Stimulated activated CD4-positive, alpha-beta T cell treated with anti-CD3 and anti-CD28 coated beads, Interleukin-15, amount 100 ng/mL, for 1 hour (primary cell): ENCODE measurements around the gene WNT3A.
A peak's percentile ranks its signal among the peaks of the same experiment; 100 is the strongest.

Source experiments
- DNase-seq, 2 donors: peaks; one replicate each; pipeline ENCODE4 v3.0.0-alpha.2; 2020; ENCODE audit warnings: low read depth in 1 of 2, low spot score in 1 of 2

WNT3A gene

DNA sequence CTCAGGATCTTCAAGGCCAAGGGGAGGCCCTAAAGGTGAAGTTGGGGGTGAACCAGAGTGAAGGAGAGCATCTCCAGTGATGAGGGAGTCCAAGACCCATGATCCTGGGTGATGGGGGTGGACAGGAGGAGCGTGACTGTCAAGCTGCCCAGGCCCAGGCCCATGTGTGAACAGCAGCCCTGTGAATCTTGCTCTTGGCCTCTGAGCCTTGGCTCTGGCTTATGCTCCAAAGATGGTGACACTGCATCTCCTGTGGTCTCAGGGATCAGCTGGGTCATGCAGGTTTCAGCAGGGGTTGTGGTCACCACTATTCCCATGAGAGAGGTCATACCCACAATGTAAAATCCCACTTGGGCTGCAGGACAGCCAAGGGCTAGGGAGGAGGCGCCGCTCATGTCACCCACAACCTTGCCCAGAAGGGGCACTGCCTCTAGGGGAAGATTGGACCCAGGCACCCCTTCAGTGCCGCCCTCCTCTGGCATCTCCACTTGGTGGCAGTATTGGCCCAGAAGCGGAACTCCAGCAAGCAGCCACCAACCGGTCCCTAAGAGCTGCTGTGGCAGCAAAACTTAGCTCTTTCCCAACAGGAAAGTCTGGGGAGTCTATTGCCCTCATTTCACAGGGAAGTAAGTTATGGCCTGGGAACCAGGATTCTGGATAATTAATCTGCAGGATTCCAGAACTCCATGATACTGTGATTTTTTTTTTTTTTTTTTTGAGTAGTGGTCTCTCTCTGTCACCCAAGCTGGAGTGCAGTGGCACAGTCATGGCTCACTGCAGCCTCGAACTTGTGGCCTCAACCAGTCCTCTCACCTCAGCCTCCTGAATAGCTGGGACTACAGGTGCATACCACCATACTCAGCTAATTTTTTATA lies 7.5 kb upstream of the WNT3A start:
- peak; percentile 23 to 39 for DNase-seq

DNA sequence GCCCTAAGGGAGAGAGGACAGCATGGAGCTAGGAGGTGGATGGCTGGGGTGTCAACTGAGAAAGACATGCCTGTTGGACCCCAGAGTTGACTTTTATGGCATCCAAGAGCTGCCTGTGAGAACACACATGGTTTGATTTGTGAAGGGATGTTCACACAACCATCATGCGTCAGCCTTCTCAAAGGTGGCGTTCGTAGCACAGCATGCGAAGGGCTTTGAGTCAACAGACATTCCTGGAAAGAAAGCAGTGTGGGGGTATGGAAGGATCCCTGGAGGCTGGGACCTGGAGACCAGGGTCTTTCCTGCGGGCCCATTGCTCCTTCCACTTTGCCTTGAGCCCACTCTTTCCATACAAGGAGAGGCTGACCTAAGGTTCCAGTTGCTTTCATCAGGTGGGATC lies 6.4 kb upstream of the WNT3A start:
- DNase-seq: no peak

DNA sequence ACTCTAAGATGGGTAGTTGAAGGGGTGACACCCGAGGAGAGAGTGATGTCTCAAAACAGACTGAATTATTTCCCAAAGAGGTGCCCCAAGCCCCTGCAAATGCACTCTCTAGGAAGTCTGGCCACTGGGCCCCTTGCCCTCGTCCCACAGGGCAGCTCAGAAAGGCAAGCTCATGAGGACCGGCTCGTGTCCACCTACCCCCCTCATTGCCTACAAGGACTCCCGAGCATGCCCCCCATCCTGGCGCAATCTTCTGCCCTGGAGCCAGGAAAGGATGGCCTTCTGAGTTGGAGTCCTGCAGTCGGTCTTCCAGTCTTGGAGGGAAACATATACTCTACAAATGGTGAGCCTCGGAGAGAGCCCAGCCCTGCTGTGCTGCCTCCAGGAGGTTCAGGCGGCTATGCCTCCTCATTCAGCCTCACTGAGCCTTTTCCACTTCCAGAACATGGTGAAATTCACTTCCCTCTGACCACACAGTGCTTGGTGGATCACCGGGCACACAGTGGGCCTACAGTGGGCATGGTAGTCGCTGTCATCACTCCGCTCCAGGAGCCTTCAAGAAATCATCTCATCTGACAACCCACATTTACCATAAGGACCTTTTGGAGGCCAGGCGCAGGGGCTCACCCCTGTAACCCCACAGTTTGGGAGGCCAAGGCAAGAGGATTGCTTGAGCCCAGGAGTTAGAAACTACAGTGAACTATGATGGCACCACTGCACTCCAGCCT lies 5.8 kb upstream of the WNT3A start:
- no peak for DNase-seq

DNA sequence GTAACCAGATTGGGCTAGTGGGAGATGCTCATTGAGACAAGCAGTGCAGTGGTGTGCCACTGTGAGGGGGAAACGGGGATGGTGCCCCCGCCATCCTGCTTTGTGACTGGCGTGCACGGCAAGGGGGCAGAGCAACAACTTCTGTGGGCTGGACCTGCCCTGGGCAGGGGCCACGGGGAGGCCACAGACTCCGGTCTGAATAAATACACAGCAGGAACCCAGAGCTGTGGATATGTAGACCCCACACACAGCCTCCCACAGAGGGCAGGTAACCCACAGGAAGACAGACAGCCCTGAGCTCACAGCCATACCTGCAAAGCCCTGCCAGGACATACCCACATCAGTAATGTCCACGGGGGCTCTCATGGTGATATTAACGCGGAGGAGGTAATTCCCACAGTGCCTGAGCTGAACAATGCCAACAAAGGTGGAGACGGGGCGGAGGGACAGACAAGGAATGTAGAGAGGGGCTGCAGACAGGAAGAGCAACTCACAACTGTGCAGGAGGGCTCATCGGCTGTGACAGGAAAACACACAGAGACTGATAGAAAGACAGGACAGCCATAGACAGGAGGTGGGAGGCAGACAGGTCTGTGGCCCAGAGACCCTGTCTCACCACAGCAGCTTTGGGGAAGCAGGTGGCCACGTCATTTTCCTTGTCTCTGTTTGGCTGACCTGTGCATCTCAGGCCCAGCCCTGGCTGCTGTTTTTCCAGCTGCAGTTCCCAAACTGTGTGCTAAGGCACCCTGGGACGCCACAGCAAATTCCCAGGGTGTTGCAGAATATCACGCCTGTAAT lies 4.9 kb upstream of the WNT3A start:
- DNase-seq: no peak

DNA sequence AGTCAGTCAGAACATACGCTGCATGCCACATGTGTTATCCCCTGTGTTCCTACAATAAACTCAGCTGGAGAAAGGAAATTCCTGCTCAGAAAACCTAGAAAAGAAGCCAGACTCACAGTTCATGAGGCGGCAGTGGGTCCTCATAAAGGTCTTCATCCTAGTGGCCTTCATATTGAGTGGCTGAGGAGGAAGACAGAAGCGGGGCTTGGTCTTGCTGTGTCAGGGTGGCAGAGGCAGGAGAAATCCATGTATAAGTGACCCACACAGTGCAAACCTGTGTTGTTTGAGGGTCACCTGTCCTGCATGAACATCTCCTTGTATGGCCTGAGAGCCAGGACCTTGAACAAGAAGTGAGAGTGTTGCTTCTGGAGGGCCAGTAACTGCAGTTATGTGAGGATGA lies 4.0 kb upstream of the WNT3A start:
- DNase-seq: no peak

DNA sequence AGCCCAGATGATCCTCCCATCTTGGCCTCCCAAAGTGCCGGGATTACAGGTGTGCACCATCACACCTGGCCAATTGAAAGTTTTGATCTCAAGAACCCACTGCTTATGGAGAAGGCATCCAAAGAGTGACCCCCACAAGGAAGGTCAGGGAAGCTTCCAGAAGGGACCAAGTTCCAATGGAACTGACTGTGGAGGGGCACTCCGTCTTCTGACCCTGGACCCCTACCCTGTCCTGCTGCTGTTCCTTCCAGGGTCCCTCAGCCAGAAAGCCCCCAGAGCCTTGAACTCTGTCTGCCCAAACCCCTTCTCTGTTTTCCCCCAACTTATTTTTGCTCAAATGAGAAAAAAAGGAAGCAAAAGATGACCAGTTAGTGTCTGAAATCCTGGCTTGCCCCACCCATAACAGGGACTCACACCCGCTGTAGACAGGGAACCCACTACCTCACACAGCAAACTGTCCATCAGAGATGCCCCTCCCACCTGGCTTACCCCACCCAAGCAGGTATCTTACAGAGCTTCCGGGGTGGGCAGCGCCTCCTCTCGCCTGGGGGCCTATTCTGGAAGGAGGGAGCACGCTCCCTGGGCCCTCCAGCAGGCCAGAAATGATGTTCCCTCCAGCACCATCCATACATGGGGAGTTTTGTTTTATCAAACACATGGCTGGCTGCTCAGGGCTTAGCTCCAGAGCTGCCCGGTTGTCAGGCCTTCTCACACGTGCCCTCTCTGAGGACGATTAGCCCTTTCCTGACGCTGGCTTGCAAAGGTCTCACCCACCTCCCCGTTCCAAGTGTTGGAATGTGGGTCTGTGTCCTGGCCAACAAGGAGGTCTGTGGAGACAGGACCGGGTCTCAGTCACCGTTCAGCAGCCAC lies 3.1 kb upstream of the WNT3A start:
- DNase-seq: no peak

DNA sequence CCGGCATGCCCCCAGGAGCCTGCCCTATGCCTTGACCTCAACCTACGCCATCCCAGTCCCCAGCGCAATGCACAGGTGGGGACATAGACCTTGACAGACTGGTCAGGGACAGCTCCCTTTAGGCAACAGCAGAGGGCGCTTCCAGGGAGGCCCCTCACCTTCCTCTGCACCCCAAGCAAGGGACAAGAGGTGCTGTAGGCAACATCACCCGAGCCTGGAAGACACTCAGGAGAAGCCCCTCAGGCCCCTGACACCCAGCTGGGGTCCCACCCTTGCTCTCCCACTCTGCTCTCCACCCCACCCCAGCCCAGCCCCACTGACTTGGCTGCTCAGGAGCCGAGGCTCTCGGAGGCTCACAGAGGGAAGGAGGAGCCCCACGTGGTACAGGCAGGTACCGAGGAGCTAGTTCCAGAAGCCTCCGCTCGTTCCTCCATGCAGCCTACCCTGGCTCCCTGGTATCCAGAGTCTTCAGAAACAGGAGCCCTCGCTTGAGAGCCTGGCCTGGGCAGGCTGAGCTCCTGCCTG lies 2.4 kb upstream of the WNT3A start:
- DNase-seq: no peak

DNA sequence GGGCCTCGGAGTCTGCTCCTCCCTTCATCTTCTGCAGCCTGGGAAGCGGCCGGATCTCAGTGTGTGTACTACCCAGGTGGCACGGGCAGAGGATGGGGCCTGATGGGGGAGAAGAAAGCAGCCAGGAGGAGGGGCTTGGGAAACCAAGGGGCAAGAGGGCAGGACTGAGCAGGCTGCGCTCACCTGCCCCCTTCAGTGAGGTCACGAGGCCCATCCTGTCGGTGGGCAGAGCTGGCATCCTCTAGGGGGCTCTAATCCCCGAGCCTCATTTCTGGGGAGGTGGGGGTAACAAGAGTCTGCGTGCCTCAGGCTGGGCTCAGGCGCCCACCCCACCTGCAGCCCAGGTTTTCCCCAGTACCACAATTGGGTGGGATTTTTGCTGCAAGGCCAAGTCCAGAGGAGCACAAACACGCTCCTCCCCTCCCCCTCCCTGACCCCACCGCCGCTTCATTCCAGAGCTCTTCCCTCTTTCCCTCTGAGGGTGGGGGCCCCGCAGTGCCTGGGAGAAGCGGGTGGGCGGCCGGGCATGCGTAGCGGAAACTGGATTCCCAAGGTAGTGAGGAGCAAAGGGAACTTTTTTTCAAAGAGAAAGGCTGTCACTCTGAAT lies 1.8 kb upstream of the WNT3A start:
- DNase-seq: no peak

DNA sequence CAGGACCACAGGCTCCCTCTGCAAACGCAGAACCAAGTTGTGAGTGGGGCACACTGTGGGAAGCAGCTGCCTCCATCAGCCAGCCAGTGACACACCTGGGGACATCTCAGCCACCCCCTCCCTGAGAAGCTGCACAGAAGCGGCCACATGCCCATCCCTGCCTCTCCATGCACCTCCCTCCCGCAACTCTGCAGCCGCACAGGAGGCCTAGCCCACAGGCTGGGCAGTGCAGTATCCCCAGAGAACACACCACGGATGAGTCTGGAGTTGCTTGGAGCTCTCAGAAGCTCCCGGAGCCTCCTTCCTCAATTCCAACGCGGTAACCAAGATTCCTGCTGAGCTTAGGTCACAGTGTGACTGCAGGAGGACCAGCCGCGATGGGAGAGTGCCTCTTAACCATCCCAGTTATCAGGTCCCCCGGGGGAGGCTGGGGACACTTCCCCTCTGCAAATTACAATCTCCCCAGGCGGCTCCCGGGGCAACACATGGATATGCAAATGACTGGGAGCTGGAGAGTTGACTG lies 1.2 kb upstream of the WNT3A start:
- no peak for DNase-seq

DNA sequence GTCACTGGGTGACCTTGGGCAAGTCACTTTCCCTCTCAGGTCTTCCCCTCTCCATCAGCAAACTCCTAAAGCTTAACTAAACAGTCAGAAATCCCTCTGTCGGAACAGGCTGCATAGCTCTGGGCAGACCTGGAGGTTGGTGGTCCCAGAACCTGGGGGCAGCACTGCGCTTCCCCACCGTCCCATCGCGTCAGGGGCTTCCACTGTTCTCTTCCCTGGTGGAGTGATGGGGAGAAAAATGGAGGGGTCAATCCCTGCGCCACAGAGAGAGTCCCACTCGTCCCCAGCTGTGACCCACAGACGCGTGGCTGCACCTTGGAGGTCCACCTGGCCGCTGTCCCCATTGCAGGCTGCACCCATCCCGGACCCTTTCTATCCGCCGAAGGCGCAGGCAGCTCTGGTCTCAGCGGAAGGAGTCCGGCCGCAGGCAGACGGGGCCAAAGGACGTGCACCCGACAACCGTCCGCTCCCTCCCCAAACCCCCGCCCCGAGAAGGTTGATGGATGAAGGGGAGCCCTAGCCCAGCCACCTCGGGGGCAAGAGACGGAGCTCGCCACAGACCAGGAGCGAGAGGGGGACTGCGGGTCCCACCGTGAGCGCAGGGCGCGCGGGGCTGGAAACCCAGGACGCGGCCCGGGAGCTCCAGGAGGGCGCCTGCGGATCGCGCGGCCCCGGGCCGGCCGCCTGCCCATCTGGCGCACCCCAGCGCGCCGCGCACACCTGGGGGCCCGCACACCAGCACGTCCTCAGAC lies 588 bp upstream of the WNT3A start:
- no peak for DNase-seq

DNA sequence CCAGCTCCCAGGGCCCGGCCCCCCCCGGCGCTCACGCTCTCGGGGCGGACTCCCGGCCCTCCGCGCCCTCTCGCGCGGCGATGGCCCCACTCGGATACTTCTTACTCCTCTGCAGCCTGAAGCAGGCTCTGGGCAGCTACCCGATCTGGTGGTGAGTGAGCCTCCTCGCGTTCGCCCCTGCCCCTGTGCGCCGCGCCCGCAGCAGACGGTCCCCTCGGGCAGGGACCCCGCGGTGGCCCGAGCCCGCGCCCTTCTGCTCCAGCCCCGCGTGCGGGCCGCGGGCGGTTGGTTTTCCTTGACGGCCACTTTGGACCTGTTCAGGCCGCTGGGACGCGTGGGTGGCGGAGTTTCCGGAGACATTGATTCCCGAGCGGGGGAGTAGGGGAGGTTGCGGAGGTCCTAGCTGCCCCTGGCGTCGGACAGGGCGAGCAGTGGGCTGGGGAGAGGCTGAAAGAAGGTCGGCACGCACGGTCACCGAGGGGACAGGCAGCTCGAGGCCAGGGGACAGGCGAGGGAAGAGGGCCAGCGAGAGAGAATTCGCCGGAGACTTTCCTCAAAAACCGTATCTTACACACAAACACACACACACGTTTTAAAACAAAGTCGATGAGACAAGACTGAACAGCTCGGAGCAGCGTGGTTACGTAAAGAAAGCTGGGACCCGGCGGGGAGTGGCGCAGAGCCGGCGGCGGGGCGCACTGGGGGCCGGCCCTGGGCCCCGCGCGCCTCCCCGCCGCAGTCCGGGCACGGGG lies 427 bp downstream of the WNT3A start:
- DNase-seq: no peak

DNA sequence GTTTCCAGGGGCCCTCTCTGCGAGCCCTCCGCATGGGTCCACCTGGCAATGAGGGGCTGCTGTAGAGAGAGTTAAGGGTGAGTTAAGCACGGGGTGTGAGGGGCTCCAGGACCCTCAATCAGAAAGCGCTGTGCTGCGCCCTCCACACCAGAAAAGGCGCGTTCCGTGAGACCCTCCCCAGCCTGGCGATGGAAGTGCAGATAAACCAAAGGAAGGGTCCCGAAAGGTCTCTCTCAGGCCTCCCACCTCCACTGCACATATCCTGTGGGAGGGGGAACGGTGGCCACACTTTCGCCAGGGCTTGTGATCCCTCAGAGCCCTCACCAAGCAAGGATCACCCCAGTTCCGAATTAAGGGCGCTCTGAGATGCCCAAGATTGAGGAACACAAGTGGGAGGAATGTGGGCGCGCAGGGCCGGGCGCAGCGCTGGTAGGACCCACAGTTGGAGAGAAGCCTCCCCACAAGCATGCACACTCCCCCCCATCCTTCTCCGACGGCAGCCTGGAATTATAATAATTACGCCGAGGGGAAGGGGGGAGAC lies 1.1 kb downstream of the WNT3A start:
- DNase-seq: no peak

DNA sequence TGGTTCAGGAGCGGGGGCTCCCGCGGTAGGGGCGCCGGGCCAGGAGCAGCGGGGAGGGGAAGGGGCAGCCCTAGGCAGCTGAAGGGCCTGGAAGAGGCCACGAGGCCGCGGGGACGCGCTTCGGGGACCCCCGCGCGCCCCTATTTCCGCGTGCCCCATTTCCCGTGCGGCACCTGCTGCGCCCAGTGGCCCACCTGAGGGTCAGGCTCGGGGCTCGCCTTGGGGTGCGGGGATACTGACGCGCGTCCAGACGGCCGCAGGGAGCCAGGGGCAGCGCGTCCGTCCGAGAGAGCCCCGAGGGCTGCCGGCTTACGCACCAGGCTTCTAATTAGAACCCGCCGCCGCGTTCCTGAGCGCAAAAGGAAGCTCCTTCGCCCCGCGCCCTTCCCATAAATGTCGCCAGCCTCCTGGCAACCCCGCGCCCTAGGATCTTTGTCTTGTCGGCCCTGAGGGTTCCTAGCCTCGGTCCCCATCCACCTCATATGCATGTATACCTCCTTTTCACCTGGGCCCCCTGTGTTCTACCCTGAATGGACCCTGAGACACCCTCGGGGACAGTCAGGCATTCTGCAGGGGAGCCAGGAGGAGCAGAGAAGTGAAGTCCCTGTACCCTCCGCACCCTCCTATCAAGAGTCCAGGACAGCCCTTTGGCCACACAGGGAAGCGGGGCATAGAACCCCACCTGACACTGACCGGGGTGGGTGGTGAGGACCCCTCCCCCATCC lies 1.8 kb downstream of the WNT3A start:
- DNase-seq: no peak

DNA sequence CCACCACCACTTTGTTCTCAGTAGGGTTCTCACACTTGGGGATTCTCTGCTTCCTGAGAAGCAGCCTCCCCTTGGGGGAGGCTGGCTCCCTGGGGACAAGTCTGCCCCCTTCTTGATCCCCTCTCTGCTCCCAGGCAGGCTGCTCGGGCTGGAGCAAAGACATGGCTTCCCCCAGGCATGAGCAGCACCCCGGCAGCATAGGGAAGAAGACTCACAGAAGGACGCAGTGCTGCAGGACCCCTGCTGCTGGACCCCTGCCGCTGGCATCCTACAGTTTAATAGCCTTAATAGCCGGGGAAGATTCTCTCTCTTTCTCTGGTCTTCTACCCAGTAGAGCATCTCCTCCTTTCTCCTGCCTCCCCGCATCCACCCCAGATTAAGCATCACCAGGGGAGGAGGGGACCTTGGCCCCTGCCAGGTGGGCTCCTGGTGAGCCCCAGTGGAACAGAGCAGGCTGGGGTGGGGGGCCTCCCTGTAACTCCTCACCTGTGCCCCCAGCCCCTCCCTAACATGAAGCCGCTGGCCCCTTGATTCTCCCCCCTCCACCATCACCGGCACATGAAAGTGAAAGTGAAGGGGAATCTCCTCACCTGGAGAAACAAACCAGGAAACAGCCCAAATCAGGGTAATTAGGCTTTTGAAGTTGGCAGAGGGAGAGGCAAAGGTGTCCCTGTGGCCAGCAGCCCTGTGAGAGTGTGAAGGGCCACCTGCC lies 2.5 kb downstream of the WNT3A start:
- no peak for DNase-seq

DNA sequence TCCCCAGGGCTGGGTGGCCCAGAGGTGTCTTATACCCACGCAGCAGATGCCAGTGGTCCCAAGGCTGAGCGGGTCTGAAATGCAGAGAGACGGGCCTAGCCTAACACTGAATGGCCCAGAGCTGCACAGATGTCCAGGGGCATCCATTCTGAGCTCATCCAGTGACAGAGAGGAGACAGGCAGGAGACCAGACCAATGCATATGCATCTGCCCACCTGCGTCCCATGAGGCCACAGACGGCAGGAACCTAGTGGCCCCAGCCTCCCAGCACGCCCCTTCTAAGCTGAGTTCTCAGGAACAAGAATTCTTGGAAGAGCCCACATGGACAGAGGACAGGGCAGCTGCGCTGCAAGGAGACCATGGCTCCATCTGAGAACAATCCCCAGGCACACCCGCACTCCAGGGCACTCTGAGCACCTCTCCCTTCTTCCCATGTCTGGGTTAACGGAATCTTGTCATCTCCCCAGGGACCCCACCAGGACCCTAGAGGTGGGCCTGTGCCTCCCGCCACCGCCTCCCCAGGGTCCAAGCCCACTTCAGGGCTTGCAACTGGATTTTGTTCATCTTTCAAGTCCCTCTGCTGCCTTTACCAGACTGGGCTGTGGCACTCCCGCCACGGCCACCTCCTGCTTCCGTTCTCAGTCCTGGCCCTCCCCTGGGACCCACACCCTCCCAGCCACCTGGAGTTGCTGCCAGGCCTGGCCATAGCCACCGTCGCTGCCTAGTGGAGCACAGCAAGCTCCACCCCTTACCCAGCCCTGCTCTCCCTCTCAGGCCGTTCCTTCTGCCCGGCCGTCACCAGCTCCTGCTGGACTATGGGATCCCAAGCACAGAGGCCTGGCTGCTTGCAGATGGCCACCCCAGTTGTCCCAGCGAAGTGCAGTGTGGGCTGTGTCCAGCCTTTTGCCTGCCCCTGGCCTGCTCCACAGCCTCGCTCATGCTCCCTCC lies 3.3 kb downstream of the WNT3A start:
- no peak for DNase-seq

DNA sequence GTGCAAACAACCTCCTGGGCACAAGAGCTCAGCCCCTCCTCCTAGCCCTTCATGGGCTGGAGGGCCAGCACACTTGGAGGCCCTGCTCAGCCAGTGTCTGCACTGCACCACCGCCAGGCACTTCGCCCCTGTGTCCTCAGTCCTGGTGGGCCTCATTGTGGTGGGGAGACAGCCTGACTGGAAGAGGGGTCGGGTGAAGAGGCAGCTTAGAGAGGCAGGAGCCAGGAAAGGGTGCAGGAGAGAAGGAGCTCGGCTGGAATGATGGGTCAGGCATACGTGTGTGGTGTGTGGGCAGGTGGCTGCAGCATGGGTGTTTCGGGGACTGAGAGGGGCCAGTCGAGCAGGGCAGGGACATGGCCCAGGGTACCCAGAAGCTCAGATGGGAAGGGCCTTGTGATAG lies 4.1 kb downstream of the WNT3A start:
- DNase-seq: no peak
